GM19324 (cell line): ENCODE measurements around the gene SH3BGRL2.
"Not testable (repeated sequence)": the region's sequence is repeated elsewhere in the genome, so short reads cannot be mapped to it uniquely, and the experiment has no call there.

Source experiments
- ATAC-seq: cut with Tn5 transposase; IDR thresholded peaks from one replicate; pipeline ENCODE4 v1.9.1; 2021; ENCODE audit warnings: mild to moderate bottlenecking, moderate library complexity; ENCODE audit not compliant: unreplicated experiment, low FRiP score

SH3BGRL2 gene

GRCh38 chr6:79613912-79614311 lies 17.2 kb upstream of the SH3BGRL2 start:
- no peak for ATAC-seq

GRCh38 chr6:79614326-79615305 lies 16.5 kb upstream of the SH3BGRL2 start:
- peak; percentile 81 for ATAC-seq

- ATAC-seq: no peak
Measured at GRCh38 chr6:79617518-79617941, 13.6 kb upstream of the SH3BGRL2 start.

GRCh38 chr6:79618425-79618824 lies 12.7 kb upstream of the SH3BGRL2 start:
- not testable (repeated sequence) for ATAC-seq

GRCh38 chr6:79621579-79621978 lies 9.6 kb upstream of the SH3BGRL2 start:
- ATAC-seq: no peak

GRCh38 chr6:79622364-79622763 lies 8.8 kb upstream of the SH3BGRL2 start:
- no peak for ATAC-seq

- ATAC-seq: no peak
Measured at GRCh38 chr6:79623106-79623505, 8.0 kb upstream of the SH3BGRL2 start.

- ATAC-seq: no peak
Measured at GRCh38 chr6:79625746-79626145, 5.4 kb upstream of the SH3BGRL2 start.

- no peak for ATAC-seq
Measured at GRCh38 chr6:79626811-79627210, 4.3 kb upstream of the SH3BGRL2 start.

GRCh38 chr6:79627422-79627821 lies 3.7 kb upstream of the SH3BGRL2 start:
- no peak for ATAC-seq

GRCh38 chr6:79628466-79629288 lies 2.5 kb upstream of the SH3BGRL2 start:
- no peak for ATAC-seq

- peak; percentile 7 for ATAC-seq
Measured at GRCh38 chr6:79630380-79630882, 698 bp upstream of the SH3BGRL2 start.

- ATAC-seq: no peak
Measured at GRCh38 chr6:79631693-79632172, 604 bp downstream of the SH3BGRL2 start.

- ATAC-seq: no peak
Measured at GRCh38 chr6:79632580-79632979, 1.5 kb downstream of the SH3BGRL2 start.

GRCh38 chr6:79634491-79635231 lies 3.5 kb downstream of the SH3BGRL2 start:
- ATAC-seq: no peak

- ATAC-seq: no peak
Measured at GRCh38 chr6:79635232-79635543, 4.1 kb downstream of the SH3BGRL2 start.

- ATAC-seq: no peak
Measured at GRCh38 chr6:79636673-79637072, 5.5 kb downstream of the SH3BGRL2 start.

GRCh38 chr6:79640146-79641111 lies 9.3 kb downstream of the SH3BGRL2 start:
- ATAC-seq: no peak

- ATAC-seq: no peak
Measured at GRCh38 chr6:79646006-79646405, 14.9 kb downstream of the SH3BGRL2 start.
